Adipose tissue (tissue), 3 donors: ENCODE data around the gene CASP12. TPM values are rescaled to one million over a fixed set of nuclear protein-coding genes. Genes with fewer than 3 reads are reported as not detected.
"Not testable (repeated sequence)": the region's sequence is repeated elsewhere in the genome, so short reads cannot be mapped to it uniquely, and the experiment has no call there.

ENCODE experiments used
- H3K27ac ChIP-seq: one replicate; pipeline ENCODE4 v1.5.1; 2013; ENCODE audit warnings: low read depth, low read length
- WGBS, 3 donors: extraction: QIAGEN DNeasy Blood & Tissue Kit; methylation state at CpG; one replicate each; pipeline ENCODE4 v1.1.7; 2013; 5-methylcytosine and 5-hydroxymethylcytosine counted together
- polyA plus RNA-seq, 3 donors: library from polyadenylated mRNA; stranded (reverse); fragments of 200-250 nt; gene quantifications; one replicate each; pipeline ENCODE4 v1.2.3, GENCODE V29; 2013
- donor health status: healthy with polysubstance abuse.
- donor health status: Bipolar disorder and iron deficiency.
- donor health status: healthy.

Gene CASP12
- polyA plus RNA-seq: under 1 TPM; 0.07 to 0.56 (median 0.31) TPM

DNA sequence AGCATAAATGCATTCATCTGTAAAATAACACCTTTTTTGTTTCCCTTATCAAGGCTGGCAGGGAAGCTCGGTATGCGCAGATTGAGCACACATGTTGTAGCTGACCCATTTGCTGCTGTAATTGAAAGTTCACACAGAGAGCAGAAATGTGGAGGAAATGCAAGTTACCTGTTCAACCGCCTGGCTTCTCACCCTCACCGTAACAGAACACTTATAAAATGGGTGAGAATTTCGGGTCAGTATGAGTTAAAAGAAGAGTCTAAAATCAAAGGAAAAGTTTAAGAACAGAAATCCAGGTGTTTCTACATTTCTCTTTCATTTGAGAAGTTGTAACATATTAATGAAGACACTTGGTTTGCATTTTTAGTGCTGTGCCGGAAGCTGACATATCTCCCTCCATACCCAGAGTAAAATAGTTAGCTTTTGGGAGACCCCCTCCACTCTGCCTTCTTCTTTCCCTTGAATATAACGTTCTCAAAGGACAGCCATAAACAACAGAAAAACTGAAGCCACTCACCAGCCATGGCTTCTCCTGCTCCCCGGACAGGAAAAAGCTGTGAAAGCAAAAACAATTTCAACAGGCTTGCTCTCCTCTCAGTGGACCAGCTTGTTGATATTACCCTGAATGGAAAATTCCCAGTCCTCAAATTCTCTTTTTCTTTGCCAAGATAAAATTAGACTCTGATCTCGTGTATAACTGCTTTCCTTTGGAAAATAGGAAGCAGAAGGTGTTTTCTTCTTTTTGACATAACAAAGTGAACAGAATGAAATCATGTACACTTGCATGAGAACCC is at the start of gene CASP12:
CASP12 (minus strand) TSS at position 570 of the 794 bp plus-strand sequence.
- 43 to 48% (median 43%) methylated on average over 9 of the region's 9 CpGs for WGBS, 3 donors
- no peak within 1 kb of the TSS for H3K27ac ChIP-seq

DNA sequence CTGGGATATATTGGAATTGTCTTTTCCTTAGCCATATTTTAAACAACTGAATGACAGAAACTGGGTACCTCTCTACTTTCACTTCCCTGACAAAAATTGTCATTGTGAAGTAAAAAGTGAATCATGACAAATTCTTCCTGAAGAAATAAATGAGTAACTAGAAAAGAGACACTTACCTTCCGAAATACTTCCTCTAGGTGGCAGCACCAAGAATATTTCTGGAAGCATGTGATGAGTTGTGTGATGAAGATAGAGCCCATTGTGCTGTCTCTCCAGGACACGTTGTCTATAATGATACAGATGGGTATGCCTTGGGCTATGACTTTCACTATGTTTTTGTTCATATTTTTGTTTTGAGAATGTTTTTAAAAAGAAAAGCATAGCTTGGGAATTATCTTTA is 48.6 kb upstream of the CASP12 start:
- WGBS, 3 donors: 19 to 28% (median 21%) methylated on average over 2 of the region's 2 CpGs
- no peak overlapping the region for H3K27ac ChIP-seq

DNA sequence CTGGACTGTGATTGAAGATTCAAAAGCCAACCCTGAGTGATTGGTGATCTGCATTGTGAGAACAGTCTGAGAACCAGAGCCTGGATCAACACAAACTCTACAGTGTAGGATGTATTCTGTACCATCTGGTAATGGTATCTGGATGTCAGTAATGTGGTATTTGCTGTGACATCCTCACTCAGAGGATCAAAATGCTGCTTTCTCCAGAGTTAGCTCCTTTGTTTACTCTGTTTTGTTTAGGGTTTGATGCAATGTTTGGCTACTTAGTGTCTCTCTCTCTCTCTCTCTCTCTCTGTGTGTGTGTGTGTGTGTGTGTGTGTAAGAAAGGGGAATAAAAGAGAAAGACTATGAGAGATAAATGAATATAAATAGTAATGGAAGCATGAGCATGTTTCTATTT is 45.8 kb upstream of the CASP12 start:
- no peak overlapping the region for H3K27ac ChIP-seq

DNA sequence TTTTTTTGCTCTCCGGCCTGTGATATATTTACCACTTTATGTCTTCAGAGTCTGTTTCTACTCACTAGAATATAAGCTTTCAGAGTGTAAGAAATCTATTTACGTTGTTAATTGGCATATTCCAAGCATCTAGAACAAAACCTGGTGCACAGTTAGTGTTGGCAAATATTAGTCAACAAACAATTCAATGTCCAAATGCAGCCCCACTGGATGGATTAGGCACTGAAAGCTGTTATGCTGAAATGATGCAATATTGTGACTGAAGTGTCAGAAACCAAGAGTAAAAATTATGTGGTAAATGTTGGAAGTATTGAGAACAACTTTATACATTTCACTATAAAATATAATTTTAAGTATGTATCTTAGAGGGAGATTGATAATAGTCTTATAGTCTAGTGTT is 45.3 kb upstream of the CASP12 start:
- no peak overlapping the region for H3K27ac ChIP-seq
- WGBS, 3 donors: 35 to 47% (median 46%) methylated on average over 2 of the region's 2 CpGs

DNA sequence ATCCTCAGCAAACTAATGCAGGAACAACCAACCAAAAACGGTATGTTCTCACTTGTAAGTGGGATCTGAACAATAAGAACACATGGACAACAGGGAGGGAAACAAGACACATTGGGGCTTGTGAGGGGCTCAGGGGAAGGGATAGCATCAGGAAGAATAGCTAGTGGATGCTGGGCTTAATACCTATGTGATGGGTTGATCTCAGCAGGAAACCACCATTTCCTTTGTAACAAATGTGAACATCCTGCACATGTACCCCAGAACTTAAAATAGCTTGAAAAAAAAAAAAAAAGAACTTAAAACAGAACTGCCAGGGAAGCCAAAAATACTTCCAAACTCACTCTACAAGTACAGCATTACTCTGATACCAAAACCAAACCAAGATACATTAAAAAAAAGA is 36.3 kb upstream of the CASP12 start:
- H3K27ac ChIP-seq: no peak overlapping the region
- 33 to 65% (median 50%) methylated on average over 1 of the region's 1 CpG for WGBS, 3 donors

DNA sequence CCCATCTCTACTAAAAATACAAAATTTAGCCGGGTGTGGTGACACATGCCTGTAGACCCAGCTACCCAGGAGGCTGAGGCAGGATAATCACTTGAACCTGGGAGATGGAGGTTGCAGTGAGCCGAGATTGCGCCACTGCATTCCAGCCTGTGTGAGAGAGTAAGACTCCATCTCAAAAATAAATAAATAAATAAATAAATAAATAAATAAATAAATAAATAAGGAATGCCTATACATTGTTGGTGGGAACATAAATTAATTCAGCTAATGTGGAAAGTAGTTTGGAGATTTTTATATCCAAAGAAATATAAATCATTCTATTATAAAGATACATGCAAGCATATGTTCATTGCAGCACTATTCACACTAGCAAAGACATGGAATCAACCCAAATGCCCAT is 35.8 kb upstream of the CASP12 start:
- 90 to 98% (median 94%) methylated on average over 3 of the region's 3 CpGs for WGBS, 3 donors
- not testable (repeated sequence) for H3K27ac ChIP-seq

DNA sequence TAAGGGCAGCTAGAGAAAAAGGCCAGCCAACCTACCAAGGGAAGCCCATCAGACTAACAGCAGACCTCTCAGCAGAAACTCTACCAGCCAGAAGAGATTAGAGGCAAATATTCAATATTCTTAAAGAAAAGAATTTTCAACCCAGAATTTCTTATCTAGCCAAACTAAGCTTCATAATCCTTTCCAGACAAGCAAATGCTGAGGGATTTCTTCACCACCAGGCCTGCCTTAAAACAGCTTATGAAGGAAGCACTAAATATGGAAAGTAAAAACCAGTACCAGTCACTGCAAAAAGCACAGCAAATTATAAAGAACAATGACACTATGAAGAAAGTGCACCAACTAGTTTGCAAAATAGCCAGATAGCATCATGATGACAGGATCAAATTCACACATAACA is 30.6 kb upstream of the CASP12 start:
- no peak overlapping the region for H3K27ac ChIP-seq

DNA sequence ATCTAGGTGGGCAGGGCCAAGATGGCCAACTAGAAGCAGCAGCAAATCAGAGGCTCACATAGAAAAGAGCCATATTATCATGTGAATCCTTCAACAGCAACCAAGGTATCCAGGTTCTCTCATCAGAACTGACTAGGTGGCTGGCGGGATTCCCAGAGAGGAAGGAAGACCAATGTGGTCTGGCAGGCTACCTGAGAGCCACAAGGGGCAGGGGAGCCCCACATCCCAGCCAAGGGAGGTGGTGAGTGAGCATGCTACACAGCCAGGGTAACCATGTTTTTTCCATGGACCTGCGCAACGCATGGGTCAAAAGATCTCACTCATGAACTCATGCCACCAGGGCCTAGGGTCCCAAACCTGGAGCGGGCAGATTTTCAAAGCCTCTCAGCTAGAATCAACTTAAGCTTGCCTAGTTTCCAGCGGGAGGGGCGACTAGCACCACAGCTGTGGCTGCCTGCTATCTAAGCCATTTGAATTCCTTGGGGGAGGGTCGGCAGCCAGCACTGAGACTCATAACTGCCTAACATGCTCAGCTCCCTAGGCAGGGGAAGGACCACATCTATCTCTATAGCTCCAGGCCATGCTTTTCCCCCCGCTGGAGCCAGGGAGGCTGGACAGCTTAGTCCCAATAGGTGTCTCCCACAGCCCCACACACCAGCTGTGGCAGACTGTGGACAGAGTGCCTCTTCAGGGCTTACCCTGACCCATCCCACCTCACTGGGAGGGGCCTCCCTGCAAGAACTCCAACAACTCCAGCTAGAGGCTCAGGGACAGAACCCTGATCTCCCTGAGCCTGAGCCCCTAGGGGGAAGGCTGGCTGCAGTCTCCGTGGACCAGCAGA is 28.7 kb upstream of the CASP12 start:
- 78 to 81% (median 80%) methylated on average over 9 of the region's 9 CpGs for WGBS, 3 donors
- H3K27ac ChIP-seq: no peak overlapping the region

DNA sequence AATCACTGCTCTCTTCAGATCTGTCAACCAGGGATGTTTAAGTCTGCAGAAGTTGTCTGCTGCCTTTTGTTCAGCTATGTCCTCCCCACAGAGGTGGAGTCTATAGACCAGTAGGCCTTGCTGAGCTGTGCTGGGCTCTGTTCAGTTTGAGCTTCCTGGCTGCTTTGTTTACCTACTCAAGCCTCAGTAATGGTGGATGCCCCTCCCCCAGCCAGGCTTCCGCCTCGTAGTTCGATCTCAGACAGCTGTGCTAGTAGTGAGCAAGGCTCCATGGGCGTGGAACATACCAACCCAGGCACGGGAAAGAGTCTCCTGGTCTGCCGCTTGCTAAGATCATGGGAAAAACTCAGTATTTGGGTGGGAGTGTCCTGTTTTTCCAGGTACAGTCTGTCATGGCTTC is 27.6 kb upstream of the CASP12 start:
- no peak overlapping the region for H3K27ac ChIP-seq
- 88 to 94% (median 92%) methylated on average over 6 of the region's 6 CpGs for WGBS, 3 donors

DNA sequence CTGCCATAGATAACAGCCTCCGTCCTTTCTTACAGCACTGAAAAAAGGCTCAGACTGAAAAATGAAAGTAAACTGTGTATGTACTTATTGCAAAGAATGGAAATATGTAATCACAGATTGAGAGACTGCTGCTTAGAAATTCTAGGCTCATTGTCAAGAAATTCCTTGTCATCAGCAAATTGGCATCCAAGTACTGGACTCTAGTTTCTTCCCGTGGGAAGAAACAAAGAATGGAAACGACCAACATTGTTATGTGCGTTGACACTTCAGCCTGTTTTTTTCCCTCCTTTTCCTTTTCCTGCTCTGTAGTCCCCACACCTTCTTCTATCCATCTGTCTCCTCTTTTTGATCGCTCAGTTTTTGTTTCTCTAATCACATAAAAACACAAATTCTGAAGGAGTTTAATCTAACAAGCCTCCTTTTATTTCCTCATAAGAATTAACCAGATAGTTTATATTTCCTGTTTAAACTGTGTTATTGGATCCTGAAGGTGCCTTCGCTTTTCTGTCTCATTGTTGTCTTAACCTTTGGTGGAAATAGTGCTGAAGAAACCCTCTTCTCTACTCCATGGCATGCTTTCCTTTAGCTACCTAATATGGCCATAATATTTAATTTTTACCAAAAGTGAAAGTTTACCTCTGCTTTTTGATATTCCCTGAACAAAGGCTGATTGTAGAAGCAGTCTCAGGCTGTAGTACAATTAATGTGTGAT is 20.0 kb upstream of the CASP12 start:
- WGBS, 3 donors: 16 to 31% (median 17%) methylated on average over 6 of the region's 6 CpGs
- H3K27ac ChIP-seq: no peak overlapping the region

DNA sequence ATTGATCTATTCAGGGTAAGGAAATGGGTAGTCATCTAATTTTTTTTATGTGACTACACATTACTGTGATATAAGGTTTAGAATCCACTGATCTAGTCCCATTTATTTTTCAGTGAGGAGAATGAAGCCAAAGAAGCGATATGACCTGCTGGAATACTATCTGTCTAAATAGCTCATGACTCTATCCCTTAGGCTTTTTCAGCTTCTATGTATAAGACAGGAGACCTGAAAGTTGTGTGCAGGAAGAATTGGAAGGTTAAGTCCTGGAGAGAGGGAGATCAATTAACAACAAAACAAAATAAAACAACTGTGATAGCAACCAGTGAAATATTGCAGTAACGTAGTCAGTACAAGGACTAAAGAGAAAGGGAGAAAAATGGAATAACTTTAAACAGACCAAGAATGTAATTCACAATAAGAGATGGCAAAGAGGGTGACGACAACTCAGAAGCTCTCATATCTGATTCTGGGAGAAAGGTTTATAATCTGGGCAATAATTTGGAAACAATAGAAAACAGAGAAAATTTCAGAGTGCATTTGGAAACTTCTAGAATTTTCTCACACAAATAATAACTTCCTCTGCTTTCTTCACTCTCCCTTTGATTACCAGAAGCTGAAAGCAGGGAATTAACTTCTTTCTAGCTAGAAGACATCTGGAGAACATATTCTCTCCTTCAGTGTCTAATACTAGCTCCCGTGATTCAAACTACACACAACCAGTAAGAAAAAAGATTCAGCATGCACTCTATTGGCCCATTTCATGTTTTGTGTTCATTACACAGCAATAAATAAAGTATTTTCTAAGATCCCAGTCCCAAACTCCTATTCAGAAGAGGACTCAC is 19.2 kb upstream of the CASP12 start:
- no peak overlapping the region for H3K27ac ChIP-seq
- WGBS, 3 donors: 28 to 59% (median 28%) methylated on average over 3 to 4 of the region's 4 CpGs

DNA sequence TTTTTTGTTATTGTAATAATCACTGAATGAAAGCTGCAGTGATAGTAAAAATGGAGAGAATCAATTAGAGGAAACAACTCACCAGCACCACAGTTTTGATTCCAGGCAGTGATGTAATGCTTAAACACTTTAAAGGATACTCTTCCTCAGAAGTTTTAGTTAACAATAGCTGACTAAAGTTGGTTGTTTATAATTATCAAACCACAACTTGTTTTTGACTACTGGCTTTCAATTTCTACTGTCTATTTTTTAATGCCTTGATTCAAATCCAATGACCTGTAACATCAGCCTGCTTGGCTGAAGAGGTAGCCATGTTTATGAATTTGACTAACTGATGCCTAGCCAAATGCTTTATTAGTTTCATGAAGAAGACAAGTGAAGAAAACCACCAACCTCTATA is 18.2 kb upstream of the CASP12 start:
- H3K27ac ChIP-seq: no peak overlapping the region

DNA sequence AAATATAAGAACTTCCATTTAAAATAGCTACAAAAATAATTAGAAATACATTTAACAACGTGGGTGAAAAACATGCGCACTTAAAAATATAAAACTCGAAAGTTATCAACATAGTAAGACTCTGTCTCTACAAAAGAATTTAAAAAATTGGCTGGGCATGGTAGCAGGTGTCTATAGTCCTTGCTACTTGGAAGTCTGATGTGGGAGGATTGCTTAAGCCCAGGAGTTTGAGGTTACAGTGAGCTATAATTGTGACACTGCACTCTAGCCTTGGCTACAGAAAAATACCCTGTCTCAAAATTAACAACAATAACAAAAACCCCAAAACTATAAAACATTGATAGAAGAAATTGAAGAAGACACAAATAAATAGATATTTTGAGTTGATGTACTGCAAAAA is 13.8 kb upstream of the CASP12 start:
- no peak overlapping the region for H3K27ac ChIP-seq
- WGBS, 3 donors: 71 to 97% (median 90%) methylated on average over 3 of the region's 3 CpGs

DNA sequence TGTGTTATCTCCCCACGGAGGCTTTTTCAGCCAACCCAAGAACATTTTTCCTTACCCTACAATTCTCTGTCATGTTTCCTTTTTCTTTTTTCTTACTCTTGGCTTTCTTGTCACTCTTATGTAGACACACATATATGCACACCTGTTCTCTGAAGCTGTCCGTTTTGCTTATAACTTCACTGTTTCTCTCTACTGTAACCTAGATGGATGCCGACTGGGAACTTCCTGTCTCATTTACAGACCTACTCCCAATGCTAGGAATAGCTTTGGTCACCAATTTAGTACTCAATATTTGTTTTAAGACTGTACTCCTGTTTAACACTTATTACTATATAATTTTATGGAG is 9.9 kb upstream of the CASP12 start:
- WGBS, 3 donors: 84 to 90% (median 86%) methylated on average over 3 of the region's 3 CpGs
- no peak overlapping the region for H3K27ac ChIP-seq

DNA sequence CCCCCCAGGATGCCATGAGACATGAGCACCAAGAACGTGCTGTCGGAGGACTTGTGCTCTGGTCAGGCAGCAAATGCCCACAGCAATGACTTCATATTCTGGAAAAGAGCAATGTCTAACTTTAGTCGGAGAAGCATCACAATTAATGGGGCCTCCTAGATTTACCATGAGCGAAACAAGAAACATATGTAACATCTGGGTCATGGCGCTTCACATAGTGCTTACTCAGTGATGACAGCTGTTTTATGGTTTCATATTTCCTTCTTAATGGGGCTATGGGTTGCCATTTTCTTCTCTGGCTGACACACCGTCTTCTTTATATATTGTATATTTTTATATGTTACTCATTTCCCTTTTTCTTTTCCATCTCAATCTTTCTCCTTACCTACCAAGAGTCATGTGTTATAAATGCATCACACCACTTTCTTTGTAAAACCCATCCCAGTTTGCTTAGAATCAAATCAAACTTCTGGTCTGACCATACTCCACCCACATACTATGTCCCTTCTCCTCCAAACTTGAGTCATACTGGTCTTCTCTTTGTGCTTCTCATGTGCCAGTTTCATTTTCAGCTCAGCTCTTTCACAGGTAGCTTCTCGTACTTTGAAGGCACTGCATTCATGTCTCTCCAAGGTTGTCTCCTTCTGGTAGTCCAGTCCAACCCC is 9.4 kb upstream of the CASP12 start:
- WGBS, 3 donors: 72 to 80% (median 78%) methylated on average over 7 of the region's 7 CpGs
- no peak overlapping the region for H3K27ac ChIP-seq

DNA sequence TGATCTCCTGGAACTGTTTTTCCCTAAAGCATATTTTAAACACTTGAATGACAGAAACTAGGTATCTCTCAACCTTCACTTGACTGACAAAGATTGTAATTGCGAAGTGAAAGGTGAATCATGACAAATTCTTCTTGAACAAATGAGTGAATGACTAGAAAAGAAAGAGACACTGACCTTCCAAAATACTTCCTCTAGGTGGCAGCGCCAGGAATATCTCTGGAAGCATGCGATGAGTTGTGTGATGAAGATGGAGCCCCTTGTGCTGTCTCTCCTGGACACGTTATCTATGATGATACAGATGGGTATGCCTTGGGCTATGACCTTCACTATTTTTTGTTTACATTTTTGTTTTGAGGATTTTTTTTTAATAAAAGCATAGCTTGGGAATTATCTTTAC is 7.0 kb upstream of the CASP12 start:
- WGBS, 3 donors: 84 to 95% (median 93%) methylated on average over 4 of the region's 4 CpGs
- no peak overlapping the region for H3K27ac ChIP-seq

DNA sequence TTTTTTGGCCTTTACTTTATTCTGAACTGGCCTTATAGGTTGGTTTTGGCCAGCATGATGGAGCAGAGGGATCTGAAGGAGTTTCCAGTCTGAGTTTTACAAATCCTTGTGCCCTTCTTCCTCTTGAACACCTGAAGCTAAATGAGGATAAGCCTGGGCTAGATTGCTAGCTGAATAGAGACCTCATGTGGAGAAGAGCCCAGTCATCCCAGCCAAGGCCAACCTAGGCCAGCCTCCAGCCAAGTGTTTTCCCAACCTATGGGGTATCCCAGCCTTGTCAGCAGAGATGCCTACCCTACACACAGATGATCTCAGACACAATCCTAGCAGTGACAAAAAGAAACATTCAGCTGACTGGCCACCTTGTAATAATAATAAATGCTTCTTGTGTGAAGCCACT is 966 bp upstream of the CASP12 start:
- no peak overlapping the region for H3K27ac ChIP-seq

DNA sequence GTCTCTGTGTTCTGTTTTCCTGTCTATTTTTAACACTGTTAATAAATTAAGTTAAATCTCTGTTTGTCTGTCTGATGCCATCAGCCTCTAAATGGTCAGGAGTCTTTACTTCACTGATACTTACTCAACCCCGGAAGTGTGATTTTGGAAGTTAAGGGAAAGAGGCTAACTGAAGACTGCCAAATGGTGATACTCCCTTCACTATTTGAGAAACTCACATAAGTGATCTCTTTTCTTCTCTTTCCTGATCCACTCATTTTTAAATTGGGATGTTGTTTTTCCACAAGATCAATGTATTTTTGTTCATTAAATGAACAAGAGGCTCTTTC is 389 bp upstream of the CASP12 start:
- H3K27ac ChIP-seq: no peak overlapping the region
- WGBS, 3 donors: 20 to 56% (median 21%) methylated on average over 1 of the region's 1 CpG
